Inferior parietal cortex (tissue), 1 donor: ENCODE data around the gene CWC25.
"Not testable (repeated sequence)": the region's sequence is repeated elsewhere in the genome, so short reads cannot be mapped to it uniquely, and the experiment has no call there.

ENCODE experiments used
- DNase-seq: peaks from one replicate; pipeline ENCODE4 v3.0.0-alpha.2; 2016; ENCODE audit errors: extremely low spot score

The CWC25 gene

GRCh38 chr17:38852771-38853291 is 27.7 kb upstream of the CWC25 start:
- no peak for DNase-seq

GRCh38 chr17:38851434-38851833 is 26.3 kb upstream of the CWC25 start:
- no peak for DNase-seq

GRCh38 chr17:38850374-38850773 is 25.3 kb upstream of the CWC25 start:
- DNase-seq: no peak

DNA sequence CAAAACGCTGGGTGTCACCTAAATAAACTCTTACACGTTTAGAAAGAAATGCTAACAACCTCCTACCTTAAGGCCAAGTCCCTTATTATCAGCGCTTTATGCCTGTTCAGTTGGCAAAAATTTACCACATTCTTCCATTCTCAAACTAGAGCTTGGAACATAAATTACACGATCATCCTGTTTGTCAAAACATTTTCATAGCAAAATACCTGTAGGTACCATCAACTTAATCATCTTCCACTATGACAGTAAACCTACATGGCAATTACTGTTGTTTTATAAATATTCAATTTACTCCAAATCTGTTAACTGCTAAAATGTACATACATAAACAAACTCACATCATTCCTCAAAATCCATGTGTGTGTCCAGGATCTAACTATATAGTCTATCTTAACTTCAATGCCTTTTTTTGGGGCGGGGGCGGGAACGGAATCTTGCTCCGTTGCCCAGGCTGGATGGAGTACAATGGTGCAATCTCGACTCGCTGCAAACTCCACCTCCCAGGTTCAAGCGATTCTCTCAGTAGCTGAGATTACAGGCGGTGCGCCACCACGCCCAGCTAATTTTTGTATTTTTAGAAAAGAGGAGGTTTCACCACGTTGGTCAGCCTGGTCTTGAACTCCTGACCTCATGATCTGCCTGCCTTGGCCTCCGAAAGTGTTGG is 24.0 kb upstream of the CWC25 start:
- no peak for DNase-seq

GRCh38 chr17:38848557-38848891 is 23.4 kb upstream of the CWC25 start:
- no peak for DNase-seq

DNA sequence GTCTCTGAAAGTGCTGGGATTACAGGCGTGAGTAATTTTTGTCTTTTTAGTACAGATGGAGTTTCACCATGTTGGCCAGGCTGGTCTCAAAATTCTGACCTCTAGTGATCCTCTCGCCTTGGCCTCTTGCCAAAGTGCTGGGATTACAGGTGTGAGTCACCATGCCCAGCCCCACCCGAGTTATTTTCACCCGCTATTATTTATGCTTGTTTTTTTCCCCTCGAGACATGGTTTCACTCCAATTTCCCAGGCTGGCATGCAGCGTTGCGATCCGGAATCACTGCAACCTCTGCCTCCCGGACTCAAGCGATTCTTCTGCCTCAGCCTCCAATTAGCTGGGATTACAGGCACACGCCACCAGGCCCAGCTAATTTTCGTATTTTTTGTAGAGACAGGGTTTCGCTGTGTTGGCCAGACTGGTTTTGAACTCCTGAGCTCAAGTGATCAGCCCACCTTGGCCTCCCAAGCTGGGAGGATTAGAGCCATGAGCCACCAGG is 19.2 kb upstream of the CWC25 start:
- DNase-seq: no peak

GRCh38 chr17:38825762-38826247 is 684 bp upstream of the CWC25 start:
- no peak for DNase-seq

- DNase-seq: no peak
These were observed 9.4 kb downstream of the CWC25 start for GRCh38 chr17:38815576-38816193.

GRCh38 chr17:38809828-38810227 is 15.3 kb downstream of the CWC25 start:
- peak; percentile 12 for DNase-seq

GRCh38 chr17:38800237-38800760 is 24.8 kb downstream of the CWC25 start:
- DNase-seq: no peak

DNA sequence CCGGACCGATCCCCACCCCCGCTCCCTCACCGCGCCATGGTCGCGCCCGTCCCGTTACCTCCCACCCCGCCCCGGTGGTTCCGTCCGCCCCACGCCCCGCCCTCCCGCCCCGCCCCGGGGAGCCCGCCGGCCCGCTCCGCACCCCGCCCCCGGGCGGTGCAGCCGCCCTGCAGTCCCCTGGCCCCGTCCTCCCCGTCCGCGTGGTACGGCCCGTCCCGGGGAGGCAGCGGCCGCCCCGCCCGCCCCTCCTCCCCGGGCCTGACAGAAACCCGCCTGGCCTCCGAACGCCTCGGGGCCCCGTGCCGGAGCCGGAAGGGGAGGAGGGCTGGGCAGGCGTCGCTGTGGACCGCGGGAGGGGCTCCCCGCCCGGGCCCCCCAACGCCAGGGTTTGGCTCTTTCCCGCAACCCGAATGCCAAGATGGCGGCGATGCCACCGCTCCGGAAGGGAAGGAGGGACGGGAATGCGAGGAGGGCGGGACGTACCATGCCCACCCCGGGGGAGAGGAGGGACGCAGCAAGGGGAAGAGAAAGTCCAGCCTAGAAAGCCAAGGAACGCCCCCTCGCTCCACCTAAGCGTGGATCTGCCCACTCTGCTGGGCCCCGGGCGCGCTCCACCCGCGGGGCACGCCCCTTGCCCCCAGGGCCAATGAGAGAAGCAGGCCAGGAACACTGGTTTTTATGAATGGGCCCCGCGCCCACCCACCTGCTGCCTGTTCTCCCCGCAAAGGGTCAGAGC is 25.5 kb downstream of the CWC25 start, which contains the start of gene PIP4K2B:
Gene PIP4K2B, minus strand, starts transcription at position 56 of the 736 bp plus-strand sequence. CDS start 132 bp downstream, outside the sequence.
- peak; percentile 91 for DNase-seq

- DNase-seq: no peak
These were observed 26.3 kb downstream of the CWC25 start for GRCh38 chr17:38798614-38799500.

- no peak for DNase-seq
These were observed 27.3 kb downstream of the CWC25 start for GRCh38 chr17:38797828-38798227.

DNA sequence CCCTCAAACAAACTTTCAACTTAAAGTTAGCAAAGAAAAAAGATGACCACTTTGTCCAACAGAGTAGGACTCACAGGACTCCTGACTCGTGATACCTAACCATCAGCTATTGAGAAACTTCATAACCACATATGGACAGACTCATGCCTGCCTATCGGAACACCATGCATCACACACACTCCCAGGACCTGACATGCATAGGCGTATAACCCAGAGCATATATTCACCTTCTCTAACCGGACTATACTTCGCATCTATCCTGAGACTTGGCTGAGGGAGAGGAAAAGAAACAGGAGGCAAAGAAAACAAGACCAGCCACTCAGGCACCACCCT is 28.0 kb downstream of the CWC25 start:
- DNase-seq: no peak

DNA sequence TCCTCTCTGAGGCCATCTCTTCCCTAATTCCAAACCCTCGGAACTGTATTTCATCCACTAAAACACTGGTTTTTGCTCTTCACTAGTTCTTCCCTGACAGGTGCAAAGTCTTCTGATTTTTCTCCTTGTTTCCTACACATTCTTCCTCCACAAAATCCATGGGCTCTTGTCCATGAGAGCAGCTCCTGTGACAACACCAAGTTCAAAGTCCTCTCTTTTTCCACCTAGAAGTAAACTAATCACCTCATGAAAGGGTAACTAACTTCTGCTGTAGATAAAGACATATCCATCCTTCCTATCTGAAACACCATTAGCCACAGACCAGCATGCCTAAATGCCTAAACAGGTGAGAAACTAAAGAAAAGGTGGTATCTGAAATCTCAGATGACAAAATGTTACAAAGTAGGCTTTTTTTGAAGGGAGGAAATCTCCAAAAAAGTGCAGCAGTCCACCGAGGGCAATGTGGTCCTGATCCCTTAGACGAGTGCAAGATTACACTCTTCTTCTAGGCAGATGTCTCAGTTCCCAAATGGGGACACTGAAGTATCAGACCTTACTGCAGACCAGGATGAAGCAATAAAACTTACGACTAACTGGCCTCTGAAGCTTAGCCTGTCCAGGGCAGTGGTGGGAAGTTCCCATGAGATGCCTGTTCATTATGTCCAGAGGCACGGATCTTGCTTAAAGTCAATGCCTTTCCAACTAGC is 28.5 kb downstream of the CWC25 start:
- DNase-seq: no peak

GRCh38 chr17:38794221-38794620 is 30.9 kb downstream of the CWC25 start:
- no peak for DNase-seq

- DNase-seq: no peak
These were observed 34.0 kb downstream of the CWC25 start for GRCh38 chr17:38791162-38791561.

DNA sequence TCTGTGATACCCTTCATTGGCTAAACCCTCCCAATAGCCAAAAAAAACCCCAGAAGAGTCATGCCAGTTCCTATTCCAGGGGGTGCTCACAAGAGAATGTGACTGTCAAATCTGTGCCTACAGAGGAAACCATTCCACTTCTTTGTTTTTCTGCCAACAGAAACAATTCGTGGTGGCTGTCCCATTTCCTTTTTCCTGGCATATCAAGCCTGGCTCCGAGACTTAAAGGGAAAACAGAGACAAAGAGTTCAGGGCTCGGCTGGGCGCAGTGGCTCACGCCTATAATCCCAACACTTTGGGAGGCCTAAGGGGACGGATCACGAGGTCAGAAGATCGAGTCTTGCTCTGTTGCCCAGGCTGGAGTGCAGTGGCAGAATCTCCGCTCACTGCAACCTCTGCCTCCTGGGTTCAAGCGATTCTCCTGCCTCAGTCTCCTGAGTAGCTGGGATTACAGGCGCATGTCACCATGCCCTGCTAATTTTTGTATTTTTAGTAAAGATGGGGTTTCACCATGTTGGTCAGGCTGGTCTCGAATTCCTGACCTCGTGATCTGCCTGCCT is 34.9 kb downstream of the CWC25 start:
- DNase-seq: not testable (repeated sequence)

DNA sequence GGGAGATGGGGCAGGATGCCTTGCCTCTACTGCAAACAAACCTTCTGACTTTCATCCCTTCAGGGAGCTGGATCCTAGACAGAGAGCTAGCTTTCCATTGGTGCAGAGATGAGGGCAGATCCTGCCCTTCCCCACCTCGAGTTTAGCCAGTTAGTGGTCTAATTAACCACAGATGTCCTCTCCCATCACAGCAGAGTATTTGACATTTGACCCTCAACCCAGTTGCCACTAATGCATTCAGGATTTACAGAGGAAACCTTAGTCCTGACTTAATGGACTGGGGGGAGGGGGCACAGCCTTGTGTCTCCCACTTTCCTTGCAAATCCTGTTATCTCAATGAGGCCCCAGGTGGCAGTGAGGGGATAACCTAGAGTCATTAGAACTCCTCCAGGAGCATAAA is 35.9 kb downstream of the CWC25 start:
- DNase-seq: no peak

- not testable (repeated sequence) for DNase-seq
These were observed 37.1 kb downstream of the CWC25 start for GRCh38 chr17:38787999-38788398.
